GM18861 (cell line): Measurements from ENCODE around the gene FPR1.
"Not testable (repeated sequence)": the region's sequence is repeated elsewhere in the genome, so short reads cannot be mapped to it uniquely, and the experiment has no call there.

Experiments used
- ATAC-seq: cut with Tn5 transposase; IDR thresholded peaks from one replicate; pipeline ENCODE4 v1.9.1; 2021; ENCODE audit not compliant: unreplicated experiment

FPR1 gene

GRCh38 chr19:51738523-51738922, 13.2 kb downstream of the FPR1 start:
- ATAC-seq: not testable (repeated sequence)

- no peak for ATAC-seq
These were observed 13.8 kb downstream of the FPR1 start for GRCh38 chr19:51737924-51738323.

GRCh38 chr19:51737389-51737788, 14.3 kb downstream of the FPR1 start:
- ATAC-seq: no peak

GRCh38 chr19:51735759-51736449, 15.8 kb downstream of the FPR1 start:
- no peak for ATAC-seq

- ATAC-seq: no peak
These were observed 17.7 kb downstream of the FPR1 start for GRCh38 chr19:51733742-51734522.

- ATAC-seq: no peak
These were observed 21.9 kb downstream of the FPR1 start for GRCh38 chr19:51729781-51730180.

GRCh38 chr19:51727349-51727880, 24.3 kb downstream of the FPR1 start:
- ATAC-seq: no peak

- no peak for ATAC-seq
These were observed 25.6 kb downstream of the FPR1 start for GRCh38 chr19:51726049-51726448.

GRCh38 chr19:51724543-51724942, 27.1 kb downstream of the FPR1 start:
- ATAC-seq: no peak

- no peak for ATAC-seq
These were observed 29.2 kb downstream of the FPR1 start for GRCh38 chr19:51722492-51722891.

GRCh38 chr19:51721905-51722304, 29.8 kb downstream of the FPR1 start:
- ATAC-seq: no peak

GRCh38 chr19:51719251-51719988, 32.3 kb downstream of the FPR1 start:
- ATAC-seq: no peak

GRCh38 chr19:51716925-51717324, 34.8 kb downstream of the FPR1 start:
- ATAC-seq: no peak

- no peak for ATAC-seq
These were observed 35.8 kb downstream of the FPR1 start for GRCh38 chr19:51715850-51716249.

- no peak for ATAC-seq
These were observed 36.8 kb downstream of the FPR1 start for GRCh38 chr19:51714848-51715247.

- no peak for ATAC-seq
These were observed 38.1 kb downstream of the FPR1 start for GRCh38 chr19:51713319-51714285.

GRCh38 chr19:51712461-51713081, 39.1 kb downstream of the FPR1 start:
- no peak for ATAC-seq

GRCh38 chr19:51711702-51712101, 40.0 kb downstream of the FPR1 start:
- no peak for ATAC-seq

GRCh38 chr19:51710163-51710562, 41.5 kb downstream of the FPR1 start:
- no peak for ATAC-seq

GRCh38 chr19:51709575-51709974, 42.1 kb downstream of the FPR1 start:
- no peak for ATAC-seq
